Endothelial cell of umbilical vein (primary cell): Measurements from ENCODE around the gene CT47C1. TPM values are rescaled to one million over a fixed set of nuclear protein-coding genes. Genes with fewer than 3 reads are reported as not detected.

Experiments used
- BruUV-seq: library from RNA; stranded (reverse); fragments of 400-500 nt; replicated peaks from 2 replicates; lab custom pipeline; 2021; lab: Mats Ljungman, UMichigan
- CTCF ChIA-PET: fragments of 300-600, 350-600 bp; sonication (Branson Sonifier 250); formaldehyde crosslinking; loops from one replicate; lab custom pipeline; 2021; ENCODE audit warnings: antibody characterized with exemption, inconsistent platforms; lab: Charles Lee
- POLR2A ChIA-PET: fragments of 300-600, 350-600 bp; sonication (Branson Sonifier 250); formaldehyde crosslinking; loops from one replicate; lab custom pipeline; 2021; ENCODE audit warnings: antibody characterized with exemption, inconsistent platforms; lab: Charles Lee
- DNase-seq: peaks from one replicate; pipeline ENCODE4 v3.0.0-alpha.2; 2011; ENCODE audit warnings: low read depth, low spot score
- FAIRE-seq: peaks from 2 replicates; lab custom pipeline; 2011; peaks lifted over from hg19 to GRCh38; lab: Jason Lieb, UNC
- H2AFZ ChIP-seq: 2 replicates; pipeline ENCODE4 v1.6.0; 2012; ENCODE audit warnings: low read depth, low read length, control low read depth, inconsistent platforms
- H3K27ac ChIP-seq: 2 replicates; pipeline ENCODE4 v1.5.1; 2011; ENCODE audit warnings: low read depth, mild to moderate bottlenecking, control low read depth, low read length, moderate library complexity; ENCODE audit not compliant: insufficient read depth
- H3K27me3 ChIP-seq, 2 experiments: 2 replicates each; pipeline versions ENCODE4 v1.6.0 to v1.6.1; 2011; ENCODE audit warnings: low read length in 2 of 2, mixed read lengths in 1 of 2; ENCODE audit not compliant: control insufficient read depth in 2 of 2, insufficient read depth in 2 of 2
- H3K36me3 ChIP-seq, 2 experiments: 2 replicates in 1 of 2; 3 replicates in 1 of 2; pipeline ENCODE4 v1.5.1; 2011; ENCODE audit warnings: low read length in 2 of 2, mild to moderate bottlenecking in 1 of 2, moderate library complexity in 1 of 2; ENCODE audit not compliant: control insufficient read depth in 2 of 2, insufficient read depth in 2 of 2; ENCODE audit errors: extremely low read depth in 1 of 2
- H3K4me1 ChIP-seq: 3 replicates; pipeline ENCODE4 v1.5.1; 2011; ENCODE audit warnings: mild to moderate bottlenecking, low read length; ENCODE audit not compliant: control insufficient read depth, insufficient read depth; ENCODE audit errors: extremely low read depth
- H3K4me2 ChIP-seq: 2 replicates; pipeline ENCODE4 v1.6.1; 2011; ENCODE audit warnings: low read length, control low read depth, mixed read lengths; ENCODE audit not compliant: insufficient read depth
- H3K4me3 ChIP-seq, 3 experiments: fragments of 200-600 bp in 1 of 3; sonication (generic), shearing (Covaris generic) in 1 of 3; replicated peaks in 1 of 3; 2 replicates each; pipeline ENCODE4 v1.5.1; 2011 to 2016; ENCODE audit warnings: control low read depth in 3 of 3, low read length in 3 of 3, mild to moderate bottlenecking in 2 of 3, inconsistent platforms in 1 of 3, low read depth in 1 of 3, moderate library complexity in 1 of 3; ENCODE audit not compliant: insufficient read depth in 1 of 3
- H3K79me2 ChIP-seq: 2 replicates; pipeline ENCODE4 v1.6.0; 2012; ENCODE audit warnings: low read length, inconsistent platforms; ENCODE audit not compliant: control insufficient read depth, insufficient read depth
- H3K9ac ChIP-seq: replicated peaks from 2 replicates; pipeline ENCODE3; 2011; ENCODE audit warnings: low read length, control low read depth; ENCODE audit not compliant: insufficient read depth; ENCODE audit errors: extremely low read depth
- H3K9me1 ChIP-seq: replicated peaks from 3 replicates; pipeline ENCODE4 v1.6.0; 2011; ENCODE audit warnings: mild to moderate bottlenecking, low read length; ENCODE audit not compliant: control insufficient read depth, insufficient read depth; ENCODE audit errors: extremely low read depth
- H3K9me3 ChIP-seq: replicated peaks from 2 replicates; pipeline ENCODE4 v1.5.1; 2012; ENCODE audit warnings: low read length, inconsistent platforms; ENCODE audit not compliant: control insufficient read depth, insufficient read depth
- H4K20me1 ChIP-seq: replicated peaks from 2 replicates; pipeline ENCODE3; 2011; ENCODE audit warnings: mild to moderate bottlenecking, low read length; ENCODE audit not compliant: control insufficient read depth, insufficient read depth; ENCODE audit errors: extremely low read depth
- CTCF ChIP-seq, 2 donors: IDR thresholded peaks; 1 replicate in 1 of 2; 2 replicates in 1 of 2; pipeline ENCODE4 v1.5.1; 2011; ENCODE audit warnings: low read length in 2 of 2, mild to moderate bottlenecking in 2 of 2, moderate library complexity in 2 of 2, control low read depth in 1 of 2, inconsistent platforms in 1 of 2, low read depth in 1 of 2; ENCODE audit not compliant: insufficient read depth in 1 of 2; ENCODE audit errors: extremely low read depth in 1 of 2
- EZH2 ChIP-seq: IDR thresholded peaks from 2 replicates; pipeline ENCODE4 v1.6.1; 2012; ENCODE audit warnings: borderline replicate concordance, low read depth, mild to moderate bottlenecking, moderate library complexity, low read length, inconsistent platforms; ENCODE audit not compliant: severe bottlenecking
- FOS ChIP-seq: IDR thresholded peaks from 2 replicates; pipeline ENCODE4 v1.6.1; 2011; ENCODE audit warnings: mild to moderate bottlenecking, low read length, moderate library complexity, borderline replicate concordance; ENCODE audit not compliant: insufficient read depth
- GATA2 ChIP-seq: IDR thresholded peaks from 2 replicates; pipeline ENCODE4 v1.7.0; 2011; ENCODE audit warnings: low read depth, mild to moderate bottlenecking, moderate library complexity, mixed read lengths, low read length; ENCODE audit not compliant: insufficient read length, insufficient read depth
- JUN ChIP-seq: IDR thresholded peaks from 2 replicates; pipeline ENCODE4 v1.6.1; 2011; ENCODE audit warnings: borderline replicate concordance, low read depth; ENCODE audit not compliant: insufficient read length, insufficient read depth
- MAX ChIP-seq: IDR thresholded peaks from 2 replicates; pipeline ENCODE4 v1.6.1; 2011; ENCODE audit not compliant: insufficient read depth, insufficient read length
- MYC ChIP-seq: IDR thresholded peaks from one replicate; pipeline ENCODE4 v1.6.1; 2011; ENCODE audit warnings: mild to moderate bottlenecking, low read depth, low read length
- POLR2A ChIP-seq: IDR thresholded peaks from 2 replicates; pipeline ENCODE4 v1.6.1; 2012; ENCODE audit warnings: low read depth, mild to moderate bottlenecking, control low read depth, low read length
- POLR2AphosphoS5 ChIP-seq: IDR thresholded peaks from 2 replicates; pipeline ENCODE4 v1.6.1; 2012; ENCODE audit warnings: low read depth, mild to moderate bottlenecking, control low read depth, low read length, moderate library complexity; ENCODE audit not compliant: insufficient read depth
- dilution Hi-C: fragments of 300-500 bp; cut with MboI; formaldehyde crosslinking; loops from one replicate; pipeline ENCODE4 v1.15.0; 2019; ENCODE audit warnings: low sequenced_read_pairs; ENCODE audit not compliant: extremely low pct_ligation_motif_present
- intact Hi-C: fragments of 100-400 bp; cut with micrococcal nuclease; formaldehyde crosslinking; loops from one replicate; pipeline ENCODE4 v1.10.0; 2022
- polyA plus RNA-seq, 4 experiments: library from polyadenylated mRNA; depleted of rRNA in 3 of 4; stranded (reverse) in 3 of 4; unstranded in 1 of 4; fragments of >200 nt; gene quantifications; 2 replicates each; pipeline versions ENCODE4 v1.2.1 to v1.2.3, GENCODE V29; 2011 to 2012; ENCODE audit warnings: missing spikeins in 1 of 4
- total RNA-seq: library from RNA; stranded (reverse); gene quantifications from 2 replicates; pipeline ENCODE4 v1.2.3, GENCODE V29; 2021

The CT47C1 gene
- total and polyA plus RNA-seq, 2 donors (not counting 3 experiments of a cell fraction or from before 2014, with no cell fraction given): not detected

GRCh38 chrX:119045884-119046283, 26.9 kb upstream of the CT47C1 start:
- Histone ChIP-seq H3K4me3 (no peak overlapping the region), H3K4me2 (no peak overlapping the region), H3K9me1 (no peaks in the 10 kb centered on the region), H3K4me1 (peaks cover 11% of the 10 kb centered on the region), H3K9me3 (no peaks in the 10 kb centered on the region), H3K27ac (no peak overlapping the region), H2AFZ (no peak overlapping the region), H3K27me3 (no peaks in the 10 kb centered on the region), H3K79me2 (no peaks in the 10 kb centered on the region), H4K20me1 (no peaks in the 10 kb centered on the region), H3K9ac (no peak overlapping the region), H3K36me3 (no peaks in the 10 kb centered on the region)
- FAIRE-seq (no peak), DNase-seq (no peak)
- intact Hi-C loops: no loop called here
- ChIA-PET CTCF (interaction anchor here (0.6 kb wide), 1 partner anchor 39 kb away, joined by 6 read pairs; no protein-coding TSS in a partner anchor), POLR2A (no interaction called here)
- BruUV-seq: no TSS peak
- TF ChIP-seq JUN: no peak
- TF ChIP-seq GATA2: no peak
- no peak for TF ChIP-seq MAX
- no peak for TF ChIP-seq FOS
- no peak for TF ChIP-seq POLR2AphosphoS5
- no peak for TF ChIP-seq MYC
- no peak for TF ChIP-seq CTCF (IDR thresholded peaks at IDR 0.05; ENCODE audit: extremely low read depth in 1 of 2, insufficient read depth in 1 of 2, low read depth in 1 of 2, low read length in 2 of 2)
- no peak for TF ChIP-seq EZH2
- TF ChIP-seq POLR2A: no peak
- dilution Hi-C loops: no loop called here
